Osteoblast (primary cell): ENCODE data around the gene VPS16. TPM values are rescaled to one million over a fixed set of nuclear protein-coding genes. Genes with fewer than 3 reads are reported as not detected.

Experiments used
- DNase-seq: peaks from one replicate; pipeline ENCODE4 v3.0.0; 2011; ENCODE audit warnings: low spot score, mixed read lengths; ENCODE audit not compliant: insufficient read length; ENCODE audit errors: missing footprints
- H2AFZ ChIP-seq: 2 replicates; pipeline ENCODE4 v1.6.0; 2011; ENCODE audit warnings: mild to moderate bottlenecking, low read length
- H3K27ac ChIP-seq: 2 replicates; pipeline ENCODE4 v1.5.1; 2011; ENCODE audit warnings: mild to moderate bottlenecking, low read depth, low read length, moderate library complexity
- H3K27me3 ChIP-seq: 2 replicates; pipeline ENCODE4 v1.6.0; 2012; ENCODE audit warnings: mild to moderate bottlenecking, control low read depth, inconsistent platforms, low read length, moderate library complexity; ENCODE audit not compliant: insufficient read depth
- H3K36me3 ChIP-seq: 2 replicates; pipeline ENCODE4 v1.5.1; 2011; ENCODE audit warnings: mild to moderate bottlenecking, low read length, control low read depth, moderate library complexity; ENCODE audit not compliant: insufficient read depth
- H3K4me1 ChIP-seq: 2 replicates; pipeline ENCODE4 v1.5.1; 2011; ENCODE audit warnings: mild to moderate bottlenecking, low read length, control low read depth, moderate library complexity; ENCODE audit not compliant: insufficient read depth
- H3K4me2 ChIP-seq: 2 replicates; pipeline ENCODE4 v1.6.0; 2011; ENCODE audit warnings: mild to moderate bottlenecking, low read length; ENCODE audit not compliant: insufficient read depth
- H3K4me3 ChIP-seq: fragments of 200-600 bp; sonication (generic); 3 replicates; pipeline ENCODE4 v1.5.1; 2012; ENCODE audit warnings: mild to moderate bottlenecking, low read length, inconsistent platforms; ENCODE audit not compliant: insufficient read depth
- H3K79me2 ChIP-seq: 2 replicates; pipeline ENCODE4 v1.6.0; 2012; ENCODE audit warnings: mild to moderate bottlenecking, low read length, control low read depth, inconsistent platforms; ENCODE audit not compliant: insufficient read depth
- H3K9me3 ChIP-seq: 2 replicates; pipeline ENCODE4 v1.5.1; 2011; ENCODE audit warnings: low read depth, low read length, control low read depth
- H4K20me1 ChIP-seq: 2 replicates; pipeline ENCODE4 v1.6.0; 2012; ENCODE audit warnings: mild to moderate bottlenecking, low read length, control low read depth; ENCODE audit not compliant: insufficient read depth
- CTCF ChIP-seq: IDR thresholded peaks from 2 replicates; pipeline ENCODE4 v1.5.1; 2011; ENCODE audit warnings: mild to moderate bottlenecking, low read depth, low read length, moderate library complexity; ENCODE audit errors: extremely low read depth
- total RNA-seq: library from RNA; depleted of rRNA; stranded (reverse); fragments of >200 nt; gene quantifications from 2 replicates; pipeline ENCODE4 v1.2.3, GENCODE V29; 2012

Gene VPS16
- total RNA-seq, 1 donor = 36.2 TPM

- H3K79me2 ChIP-seq = no peaks in the 10 kb centered on the region
- H3K27me3 ChIP-seq = peaks cover 64% of the 10 kb centered on the region
- no peak overlapping the region for H3K4me3 ChIP-seq
- no peak overlapping the region for H3K27ac ChIP-seq
- TF ChIP-seq CTCF = no peak
- H3K36me3 ChIP-seq = no peaks in the 10 kb centered on the region
- no peaks in the 10 kb centered on the region for H3K9me3 ChIP-seq
- no peak overlapping the region for H2AFZ ChIP-seq
- no peaks in the 10 kb centered on the region for H3K4me1 ChIP-seq
- peak; percentile 66 for DNase-seq
- H3K4me2 ChIP-seq = no peak overlapping the region
- peaks cover 3% of the 10 kb centered on the region for H4K20me1 ChIP-seq
Observed at GRCh38 chr20:2798095-2798805, 42.3 kb upstream of the VPS16 start.

DNA sequence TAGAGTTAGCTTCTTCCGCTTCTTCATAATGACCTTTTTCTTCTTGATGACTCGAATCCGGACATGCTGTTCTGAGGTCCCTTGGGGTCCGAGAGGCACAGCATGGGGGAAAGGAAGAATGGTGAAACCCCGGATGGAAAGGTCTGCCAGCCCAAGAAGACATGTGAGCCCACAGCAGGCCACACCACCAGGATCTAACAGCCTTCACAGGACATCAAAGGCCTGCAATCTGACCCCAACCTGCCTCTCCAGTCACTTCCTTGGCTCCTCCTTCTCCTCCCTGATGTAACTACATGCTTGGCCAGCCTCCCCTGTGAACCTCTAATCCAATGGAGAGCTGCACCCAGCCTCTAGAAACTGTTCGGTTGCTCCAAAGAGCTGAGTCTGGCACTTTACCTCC lies 41.7 kb upstream of the VPS16 start:
- no peaks in the 10 kb centered on the region for H3K79me2 ChIP-seq
- H3K36me3 ChIP-seq = no peaks in the 10 kb centered on the region
- H3K9me3 ChIP-seq = no peaks in the 10 kb centered on the region
- H4K20me1 ChIP-seq = no peaks in the 10 kb centered on the region
- peaks cover 63% of the 10 kb centered on the region for H3K27me3 ChIP-seq
- H3K27ac ChIP-seq = no peak overlapping the region
- no peak overlapping the region for H2AFZ ChIP-seq
- no peaks in the 10 kb centered on the region for H3K4me1 ChIP-seq
- peak; percentile 92 for DNase-seq
- H3K4me3 ChIP-seq = no peak overlapping the region
- H3K4me2 ChIP-seq = no peak overlapping the region
- no peak for TF ChIP-seq CTCF

GRCh38 chr20:2799271-2799670 lies 41.3 kb upstream of the VPS16 start:
- no peaks in the 10 kb centered on the region for H3K4me1 ChIP-seq

More at GRCh38 chr20:2799271-2799670, 41.3 kb upstream of the VPS16 start:
- H3K4me2 ChIP-seq = no peak overlapping the region
- no peak overlapping the region for H2AFZ ChIP-seq
- no peak overlapping the region for H3K27ac ChIP-seq
- TF ChIP-seq CTCF = no peak
- no peak overlapping the region for H3K4me3 ChIP-seq
- DNase-seq = no peak
- no peaks in the 10 kb centered on the region for H4K20me1 ChIP-seq
- peaks cover 63% of the 10 kb centered on the region for H3K27me3 ChIP-seq
- no peaks in the 10 kb centered on the region for H3K79me2 ChIP-seq
- no peaks in the 10 kb centered on the region for H3K36me3 ChIP-seq
- no peaks in the 10 kb centered on the region for H3K9me3 ChIP-seq
